Breast epithelium (tissue), 3 donors: ENCODE results near the gene PTPRG.

ENCODE experiments used
- POLR2A ChIP-seq: fragments of 450-650 bp; IDR thresholded peaks from one replicate; pipeline ENCODE4 v1.6.1; 2016; ENCODE audit warnings: antibody characterized with exemption, mild to moderate bottlenecking, moderate library complexity
- TF ChIP-seq, protein P1 (sequence below), 3 donors: fragments of 450-650 bp; IDR thresholded peaks; one replicate each; pipeline ENCODE4 v1.5.1; 2016 to 2017; ENCODE audit warnings: antibody characterized with exemption in 3 of 3, mild to moderate bottlenecking in 3 of 3, moderate library complexity in 3 of 3

GRCh38 chr3:62277450-62277849, 716.1 kb downstream of the PTPRG start:
- TF ChIP-seq, protein P1, sequence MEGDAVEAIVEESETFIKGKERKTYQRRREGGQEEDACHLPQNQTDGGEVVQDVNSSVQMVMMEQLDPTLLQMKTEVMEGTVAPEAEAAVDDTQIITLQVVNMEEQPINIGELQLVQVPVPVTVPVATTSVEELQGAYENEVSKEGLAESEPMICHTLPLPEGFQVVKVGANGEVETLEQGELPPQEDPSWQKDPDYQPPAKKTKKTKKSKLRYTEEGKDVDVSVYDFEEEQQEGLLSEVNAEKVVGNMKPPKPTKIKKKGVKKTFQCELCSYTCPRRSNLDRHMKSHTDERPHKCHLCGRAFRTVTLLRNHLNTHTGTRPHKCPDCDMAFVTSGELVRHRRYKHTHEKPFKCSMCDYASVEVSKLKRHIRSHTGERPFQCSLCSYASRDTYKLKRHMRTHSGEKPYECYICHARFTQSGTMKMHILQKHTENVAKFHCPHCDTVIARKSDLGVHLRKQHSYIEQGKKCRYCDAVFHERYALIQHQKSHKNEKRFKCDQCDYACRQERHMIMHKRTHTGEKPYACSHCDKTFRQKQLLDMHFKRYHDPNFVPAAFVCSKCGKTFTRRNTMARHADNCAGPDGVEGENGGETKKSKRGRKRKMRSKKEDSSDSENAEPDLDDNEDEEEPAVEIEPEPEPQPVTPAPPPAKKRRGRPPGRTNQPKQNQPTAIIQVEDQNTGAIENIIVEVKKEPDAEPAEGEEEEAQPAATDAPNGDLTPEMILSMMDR (IDR thresholded peaks at IDR 0.05), result no peak
- TF ChIP-seq POLR2A, result no peak
